Activated T-cell treated with anti-CD3 and anti-CD28 coated beads for 1 hour (primary cell): Measurements from ENCODE around the gene FNBP1.
"Not testable (repeated sequence)": the region's sequence is repeated elsewhere in the genome, so short reads cannot be mapped to it uniquely, and the experiment has no call there.

ENCODE experiments used
- DNase-seq: peaks from one replicate; pipeline ENCODE4 v3.0.0-alpha.2; 2020; ENCODE audit warnings: low read depth

Gene FNBP1

DNA sequence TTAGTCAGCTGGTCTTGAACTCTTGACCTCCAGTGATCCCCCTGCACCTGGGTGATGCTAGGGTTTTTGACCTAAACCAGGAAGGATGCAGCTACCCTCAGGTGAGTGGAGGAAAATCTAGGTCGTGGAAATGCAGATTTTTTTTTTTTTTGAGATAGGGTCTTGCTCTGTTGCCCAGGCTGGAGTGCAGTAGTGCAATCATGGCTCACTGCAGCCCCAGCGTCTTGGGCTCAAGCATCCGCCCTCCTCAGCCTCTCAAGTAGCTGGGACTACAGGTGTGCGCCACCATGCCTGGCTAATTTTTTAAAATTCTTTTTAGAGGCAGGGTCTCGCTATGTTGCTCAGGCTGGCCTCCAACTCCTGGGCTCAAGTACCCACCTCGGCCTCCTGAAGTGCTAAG lies 51.9 kb downstream of the FNBP1 start:
- DNase-seq = not testable (repeated sequence)

GRCh38 chr9:129990269-129991010 lies 52.5 kb downstream of the FNBP1 start:
- no peak for DNase-seq

DNA sequence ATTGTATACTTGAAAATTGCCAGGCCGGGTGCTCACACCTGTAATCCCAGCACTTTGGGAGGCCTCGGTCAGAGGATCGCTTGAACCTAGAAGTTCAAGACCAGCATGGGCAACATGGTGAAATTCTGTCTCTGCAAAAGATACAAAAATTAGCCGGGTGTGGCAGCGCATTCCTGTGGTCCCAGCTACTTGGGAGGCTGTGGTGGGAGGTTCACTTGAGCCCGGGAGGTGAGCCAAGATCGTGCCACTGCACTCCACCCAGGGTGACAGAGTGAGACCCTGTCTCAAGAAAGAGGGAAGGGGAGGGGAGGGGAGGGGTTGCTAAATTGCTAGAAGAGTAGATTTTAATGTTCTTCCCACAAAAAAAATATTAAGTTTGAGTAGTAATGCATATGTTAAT lies 53.2 kb downstream of the FNBP1 start:
- no peak for DNase-seq

DNA sequence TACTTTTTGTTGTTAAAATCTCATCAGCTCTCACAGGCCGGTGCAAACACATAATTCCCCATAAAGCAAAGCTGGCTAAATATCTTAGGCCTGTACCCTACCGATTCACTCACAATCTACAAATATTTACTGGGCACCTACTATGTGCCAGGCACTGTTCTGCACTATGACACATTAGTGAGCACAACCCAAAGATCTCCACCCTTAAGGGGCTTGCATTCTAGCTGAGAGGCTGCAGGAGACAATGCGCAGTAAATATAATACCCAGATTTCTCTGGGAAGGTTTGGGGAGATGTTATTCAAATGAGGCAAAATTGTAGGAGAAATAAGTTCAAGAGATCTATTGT lies 53.7 kb downstream of the FNBP1 start:
- no peak for DNase-seq

GRCh38 chr9:129988607-129989361 lies 54.2 kb downstream of the FNBP1 start:
- no peak for DNase-seq

- DNase-seq = no peak
Measured at GRCh38 chr9:129987941-129988340, 55.0 kb downstream of the FNBP1 start.

GRCh38 chr9:129987047-129987446 lies 55.9 kb downstream of the FNBP1 start:
- no peak for DNase-seq

GRCh38 chr9:129984589-129984988 lies 58.4 kb downstream of the FNBP1 start:
- not testable (repeated sequence) for DNase-seq

- no peak for DNase-seq
Measured at GRCh38 chr9:129983891-129984290, 59.1 kb downstream of the FNBP1 start.

GRCh38 chr9:129981180-129981907 lies 61.6 kb downstream of the FNBP1 start:
- no peak for DNase-seq

GRCh38 chr9:129980224-129980623 lies 62.8 kb downstream of the FNBP1 start:
- DNase-seq = not testable (repeated sequence)

DNA sequence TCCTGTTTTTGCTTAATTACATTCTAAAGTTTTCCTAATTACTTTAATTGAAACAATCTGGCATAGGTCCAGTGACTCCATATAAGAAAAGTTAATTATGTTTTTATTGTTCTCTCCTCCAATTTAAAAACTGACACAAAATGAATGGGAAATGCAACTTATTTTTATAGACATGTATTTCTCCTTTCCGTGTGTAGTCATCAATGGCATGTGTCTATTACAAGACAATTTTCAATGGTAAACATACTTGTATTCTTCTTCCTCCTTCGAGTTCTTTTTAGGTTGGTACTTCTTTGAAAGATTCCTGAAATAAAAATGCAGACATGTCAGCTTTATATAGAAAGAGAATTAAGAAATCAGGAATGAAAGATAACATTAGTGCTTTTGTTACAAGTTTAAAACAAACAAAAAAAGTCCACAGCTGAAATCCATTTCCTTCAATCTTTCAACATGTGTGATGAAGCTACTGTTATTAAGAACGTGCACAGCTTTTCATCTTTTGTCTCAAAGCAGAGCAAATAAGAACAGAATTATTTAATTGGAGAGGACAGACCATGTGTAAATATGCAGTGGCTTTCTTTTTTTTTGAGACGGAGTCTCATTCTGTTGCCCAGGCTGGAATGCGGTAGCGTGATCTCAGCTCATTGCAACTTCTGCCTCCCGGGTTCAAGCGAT lies 63.8 kb downstream of the FNBP1 start:
- DNase-seq = no peak

- no peak for DNase-seq
Measured at GRCh38 chr9:129972816-129973215, 70.2 kb downstream of the FNBP1 start.

DNA sequence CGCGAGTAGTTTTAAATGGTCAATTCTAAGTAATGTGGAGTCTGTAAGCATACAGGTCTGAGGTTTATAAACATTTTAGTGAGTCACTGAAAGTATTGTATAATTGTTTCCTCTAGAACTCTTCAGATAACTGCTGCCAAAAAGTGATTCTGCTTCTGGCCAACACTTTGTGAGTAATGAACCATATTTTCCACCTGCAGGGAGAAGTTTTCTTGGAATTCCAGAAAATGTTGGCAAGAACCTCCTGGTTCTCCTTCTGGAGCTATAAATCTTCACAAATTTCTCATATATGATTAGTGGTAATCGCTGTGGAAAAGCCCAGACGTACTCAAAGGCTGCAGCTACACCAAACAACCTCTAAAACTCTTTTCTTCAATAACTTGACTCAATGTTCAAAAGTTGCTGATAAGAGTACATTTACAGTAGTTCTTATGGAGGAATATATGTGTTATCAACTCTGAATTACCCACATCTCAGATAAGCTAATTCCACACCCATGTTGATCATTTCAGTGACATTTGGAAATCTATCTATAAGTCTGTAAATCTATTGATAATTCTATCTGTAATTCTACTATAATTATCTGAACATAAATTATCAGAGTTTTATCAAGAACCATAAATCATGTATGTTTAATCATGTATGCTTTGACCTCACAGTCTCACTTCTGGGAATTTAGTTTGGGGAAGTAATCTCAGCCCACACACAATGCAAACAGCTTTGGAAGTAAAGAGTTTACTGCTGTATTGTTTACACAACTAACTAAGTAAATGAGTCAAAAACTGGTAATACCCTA lies 74.1 kb downstream of the FNBP1 start:
- DNase-seq = no peak

GRCh38 chr9:129964901-129965734 lies 77.9 kb downstream of the FNBP1 start:
- no peak for DNase-seq

- peak; percentile 55 for DNase-seq
Measured at GRCh38 chr9:129962889-129963703, 79.9 kb downstream of the FNBP1 start.

DNA sequence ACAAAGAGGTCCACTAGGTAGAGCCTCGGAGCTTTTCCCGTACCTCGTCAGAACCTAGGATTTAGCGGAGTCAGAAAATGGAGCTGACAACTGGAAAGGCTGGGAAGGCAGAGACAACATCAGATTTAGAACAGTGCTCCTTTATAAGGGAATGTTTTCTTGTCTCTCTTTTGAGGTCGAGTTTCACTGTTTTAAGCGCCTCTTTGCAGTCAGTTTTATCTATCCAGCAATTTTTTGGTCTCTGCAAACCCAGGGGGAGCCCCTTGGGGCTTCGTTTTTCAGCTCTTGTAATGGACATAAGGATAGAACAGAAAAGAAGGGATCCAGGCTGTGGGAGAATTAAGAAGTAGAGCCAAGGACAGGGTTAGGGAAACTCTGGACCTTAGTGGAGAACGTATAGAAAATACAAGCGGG lies 80.5 kb downstream of the FNBP1 start:
- no peak for DNase-seq

DNA sequence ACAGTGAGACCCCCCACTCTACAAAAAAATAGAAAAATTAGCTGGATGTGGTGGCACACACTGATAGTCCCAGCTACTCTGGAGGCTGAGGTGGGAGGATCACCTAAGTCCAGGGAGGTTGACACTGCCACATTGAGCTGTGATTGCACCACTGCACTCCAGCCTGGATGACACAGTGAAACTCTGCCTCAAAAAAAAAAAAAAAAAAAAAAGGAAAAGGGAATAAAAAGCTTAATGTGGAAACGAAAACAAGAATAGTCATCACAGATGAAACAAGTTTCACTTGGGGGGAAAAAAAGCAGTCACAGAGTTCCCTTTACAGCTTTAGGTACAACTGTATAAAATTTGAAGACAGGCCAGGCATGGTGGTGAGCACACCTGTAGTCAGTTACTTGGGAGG lies 84.2 kb downstream of the FNBP1 start:
- no peak for DNase-seq

DNA sequence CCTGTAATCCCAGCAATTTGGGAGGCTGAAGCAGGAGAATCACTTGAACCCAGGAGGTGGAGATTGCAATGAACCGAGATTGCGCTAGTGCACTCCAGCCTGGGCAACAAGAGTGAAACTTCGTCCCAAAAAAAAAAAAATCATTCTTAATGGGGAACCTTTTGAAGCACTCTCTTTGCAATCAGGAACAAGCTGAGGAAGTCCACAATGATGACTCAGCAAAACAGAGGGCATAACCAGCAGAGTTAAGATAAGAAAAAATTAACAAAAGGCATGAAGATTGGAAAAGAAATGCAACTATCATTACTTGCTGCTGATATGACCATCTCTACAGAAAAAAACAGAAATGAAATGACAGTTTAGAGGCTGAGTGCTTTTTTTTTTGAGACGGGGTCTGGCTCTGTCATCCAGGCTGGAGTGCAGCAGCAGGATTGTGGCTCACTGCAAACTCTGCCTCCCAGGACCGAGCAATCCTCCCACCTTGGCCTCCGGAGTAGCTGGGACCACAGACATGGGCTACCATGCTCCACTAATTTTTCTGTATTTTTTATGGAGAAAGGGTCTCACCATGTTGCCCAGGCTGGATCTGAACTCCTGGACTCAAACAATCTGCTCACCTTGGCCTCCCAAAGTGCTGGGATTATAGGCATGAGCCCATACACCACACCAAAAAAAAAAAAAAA lies 88.0 kb downstream of the FNBP1 start:
- no peak for DNase-seq
